Measurements from ENCODE around the gene FALEC.

- TF ChIP-seq POLR2A (IDR thresholded peaks at IDR 0.05) (no peak), CTCF (IDR thresholded peaks at IDR 0.05) (no peak), POLR2AphosphoS5 (IDR thresholded peaks at IDR 0.05) (no peak)
These were observed 31.1 kb upstream of the FALEC start for GRCh38 chr1:150484431-150484830.
